IPS-18c (cell line): ENCODE measurements around the gene TFRC.
"Not testable (repeated sequence)": the region's sequence is repeated elsewhere in the genome, so short reads cannot be mapped to it uniquely, and the experiment has no call there.

ENCODE experiments used
- H3K4me3 ChIP-seq: 2 replicates; pipeline ENCODE4 v1.7.0; 2013; ENCODE audit warnings: low read depth, mild to moderate bottlenecking, low read length, moderate library complexity; ENCODE audit not compliant: insufficient read depth
- H3K9me3 ChIP-seq: one replicate; pipeline ENCODE4 v1.6.1; 2013; ENCODE audit warnings: mild to moderate bottlenecking, low read length, moderate library complexity; ENCODE audit not compliant: control insufficient read depth, insufficient read depth

Gene TFRC

GRCh38 chr3:196019576-196019975 is 62.3 kb downstream of the TFRC start:
- H3K9me3 ChIP-seq = not testable (repeated sequence)

GRCh38 chr3:196018159-196018558 is 63.7 kb downstream of the TFRC start:
- not testable (repeated sequence) for H3K4me3 ChIP-seq, H3K9me3 ChIP-seq

More at GRCh38 chr3:196019576-196019975, 62.3 kb downstream of the TFRC start:
- H3K4me3 ChIP-seq = not testable (repeated sequence)

GRCh38 chr3:196016485-196016884 is 65.4 kb downstream of the TFRC start:
- H3K9me3 ChIP-seq = no peaks in the 10 kb centered on the region
- H3K4me3 ChIP-seq = no peak overlapping the region

- no peak overlapping the region for H3K4me3 ChIP-seq
- H3K9me3 ChIP-seq = no peaks in the 10 kb centered on the region
These were observed 65.8 kb downstream of the TFRC start for GRCh38 chr3:196016059-196016458.

GRCh38 chr3:196013587-196014487 is 68.1 kb downstream of the TFRC start:
- H3K9me3 ChIP-seq = no peaks in the 10 kb centered on the region
- H3K4me3 ChIP-seq = no peak overlapping the region

GRCh38 chr3:196012941-196013476 is 68.9 kb downstream of the TFRC start:
- no peak overlapping the region for H3K4me3 ChIP-seq

GRCh38 chr3:196012481-196012880 is 69.4 kb downstream of the TFRC start:
- H3K9me3 ChIP-seq = no peaks in the 10 kb centered on the region
- H3K4me3 ChIP-seq = no peak overlapping the region

More at GRCh38 chr3:196012941-196013476, 68.9 kb downstream of the TFRC start:
- H3K9me3 ChIP-seq = no peaks in the 10 kb centered on the region

- Histone ChIP-seq H3K4me3 (no peak overlapping the region), H3K9me3 (no peaks in the 10 kb centered on the region)
These were observed 72.4 kb downstream of the TFRC start for GRCh38 chr3:196009456-196009855.

GRCh38 chr3:196008929-196009328 is 73.0 kb downstream of the TFRC start:
- no peak overlapping the region for H3K4me3 ChIP-seq
- peaks cover 2% of the 10 kb centered on the region for H3K9me3 ChIP-seq

- Histone ChIP-seq H3K9me3 (peaks cover 2% of the 10 kb centered on the region), H3K4me3 (no peak overlapping the region)
These were observed 73.5 kb downstream of the TFRC start for GRCh38 chr3:196008387-196008786.

- H3K4me3 ChIP-seq = no peak overlapping the region
- peaks cover 2% of the 10 kb centered on the region for H3K9me3 ChIP-seq
These were observed 74.0 kb downstream of the TFRC start for GRCh38 chr3:196007744-196008335.

GRCh38 chr3:196005338-196005737 is 76.6 kb downstream of the TFRC start:
- H3K4me3 ChIP-seq, H3K9me3 ChIP-seq: not testable (repeated sequence)

GRCh38 chr3:196004359-196005052 is 77.4 kb downstream of the TFRC start:
- H3K4me3 ChIP-seq, H3K9me3 ChIP-seq: not testable (repeated sequence)

- peaks cover 2% of the 10 kb centered on the region for H3K9me3 ChIP-seq
- no peak overlapping the region for H3K4me3 ChIP-seq
These were observed 78.3 kb downstream of the TFRC start for GRCh38 chr3:196003611-196004010.

GRCh38 chr3:196002721-196003120 is 79.2 kb downstream of the TFRC start:
- H3K4me3 ChIP-seq, H3K9me3 ChIP-seq: not testable (repeated sequence)

GRCh38 chr3:196001240-196001639 is 80.7 kb downstream of the TFRC start:
- not testable (repeated sequence) for H3K9me3 ChIP-seq, H3K4me3 ChIP-seq

GRCh38 chr3:196000360-196000950 is 81.4 kb downstream of the TFRC start:
- not testable (repeated sequence) for H3K9me3 ChIP-seq, H3K4me3 ChIP-seq
